Hematopoietic multipotent progenitor cell treated with erythropoietin and hydrocortisone succinate and interleukin-3 and kit ligand, for 17 days (in vitro differentiated cells): Measurements from ENCODE around the gene RBM20.
"Not testable (repeated sequence)": the region's sequence is repeated elsewhere in the genome, so short reads cannot be mapped to it uniquely, and the experiment has no call there.

Experiments used
- DNase-seq: peaks from one replicate; pipeline ENCODE4 v3.0.0-alpha.2; 2015; ENCODE audit warnings: low spot score

Gene RBM20

GRCh38 chr10:110706690-110707098 lies 62.6 kb downstream of the RBM20 start:
- DNase-seq = no peak

DNA sequence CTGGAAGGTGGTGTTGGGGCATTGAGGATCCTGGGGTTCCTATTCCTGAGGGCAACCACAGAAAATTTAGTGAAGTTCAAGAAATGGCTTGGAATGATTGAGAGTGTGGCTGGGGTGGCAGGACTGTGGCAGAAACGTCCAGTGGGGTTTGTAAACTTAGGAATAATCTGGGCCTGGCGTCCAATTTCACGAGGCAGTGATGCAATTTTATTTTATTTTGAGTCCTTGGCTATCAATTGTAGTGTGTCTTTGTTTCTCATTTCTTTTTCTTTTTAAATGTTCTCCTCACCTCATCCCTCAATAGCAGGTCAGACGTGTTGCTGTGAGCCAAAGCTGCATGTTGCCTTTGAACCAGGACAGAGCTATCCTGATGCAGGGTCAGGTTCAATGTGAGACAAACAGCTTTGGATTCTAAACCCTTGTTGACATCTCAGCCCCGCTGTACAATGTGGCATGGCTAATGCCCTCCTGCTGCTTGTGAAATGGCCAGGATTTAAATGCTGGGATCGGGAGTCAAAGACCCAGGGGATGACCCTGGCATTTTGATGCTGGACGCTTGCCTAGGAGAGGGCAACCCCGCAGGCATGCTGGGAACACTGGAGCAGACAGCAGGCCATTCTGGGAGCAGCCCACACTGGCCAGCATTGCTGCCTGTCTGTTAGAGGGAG lies 64.8 kb downstream of the RBM20 start:
- DNase-seq = no peak

GRCh38 chr10:110709444-110709828 lies 65.3 kb downstream of the RBM20 start:
- DNase-seq = no peak

GRCh38 chr10:110709964-110710587 lies 65.9 kb downstream of the RBM20 start:
- no peak for DNase-seq

DNA sequence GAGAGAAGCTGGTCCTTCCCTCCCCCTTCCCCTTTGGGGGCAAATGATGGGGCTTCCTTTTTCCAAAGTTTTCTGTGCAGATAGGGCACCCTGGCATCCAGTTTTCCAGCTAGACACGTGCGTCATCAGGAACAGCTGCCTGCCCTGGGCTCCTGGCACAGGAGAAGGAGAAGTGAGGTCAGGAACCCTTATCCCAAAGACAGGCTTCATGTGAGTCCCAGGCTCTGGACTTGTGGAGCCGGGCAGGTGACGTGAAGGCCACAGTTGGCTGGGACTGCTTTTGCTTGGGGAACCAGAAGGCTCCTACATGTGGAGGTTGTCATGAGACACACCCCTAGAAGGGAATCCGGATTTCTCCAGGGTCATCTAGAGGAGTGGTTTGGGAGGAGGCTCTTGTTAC lies 66.5 kb downstream of the RBM20 start:
- no peak for DNase-seq

GRCh38 chr10:110711382-110711781 lies 67.2 kb downstream of the RBM20 start:
- DNase-seq = no peak

- no peak for DNase-seq
Measured at GRCh38 chr10:110714356-110714755, 70.2 kb downstream of the RBM20 start.

DNA sequence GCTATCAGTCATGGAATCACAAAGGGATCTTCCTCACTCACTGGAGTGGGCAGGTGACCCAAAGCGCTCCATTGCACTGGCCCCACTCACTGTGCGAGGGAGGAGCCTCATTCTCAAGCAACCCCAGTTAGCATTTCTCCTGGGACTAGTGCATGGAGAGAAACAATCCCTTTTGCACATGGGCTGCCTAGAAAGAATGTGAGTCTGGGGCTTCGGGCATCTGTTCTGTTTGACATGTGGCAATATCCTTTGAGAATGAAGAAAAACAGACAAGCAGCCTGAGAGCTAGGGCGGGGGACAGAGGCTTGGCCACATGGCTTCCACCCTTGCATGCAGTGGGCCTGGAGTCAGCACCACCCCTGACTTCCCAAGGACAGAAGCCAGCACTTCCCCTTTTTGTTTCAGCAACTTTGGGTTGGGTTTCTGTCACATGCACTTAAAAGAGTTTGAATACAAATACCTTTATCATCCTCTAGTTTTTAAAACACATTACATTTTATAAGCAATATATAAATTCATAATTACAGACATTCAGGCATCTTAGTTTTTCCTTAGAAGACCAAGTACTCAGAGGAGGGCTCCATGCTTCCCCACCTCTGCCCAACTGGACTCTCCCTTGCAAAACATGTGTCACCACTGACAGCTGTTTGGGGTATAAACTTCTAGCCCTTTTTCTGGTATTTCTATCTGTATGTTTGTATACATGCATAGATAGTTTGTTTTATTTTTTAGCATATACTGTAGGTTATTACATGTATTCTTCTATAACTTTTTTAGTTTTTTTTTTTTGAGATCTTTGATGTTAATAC lies 73.8 kb downstream of the RBM20 start:
- no peak for DNase-seq

GRCh38 chr10:110721406-110722038 lies 77.4 kb downstream of the RBM20 start:
- no peak for DNase-seq

DNA sequence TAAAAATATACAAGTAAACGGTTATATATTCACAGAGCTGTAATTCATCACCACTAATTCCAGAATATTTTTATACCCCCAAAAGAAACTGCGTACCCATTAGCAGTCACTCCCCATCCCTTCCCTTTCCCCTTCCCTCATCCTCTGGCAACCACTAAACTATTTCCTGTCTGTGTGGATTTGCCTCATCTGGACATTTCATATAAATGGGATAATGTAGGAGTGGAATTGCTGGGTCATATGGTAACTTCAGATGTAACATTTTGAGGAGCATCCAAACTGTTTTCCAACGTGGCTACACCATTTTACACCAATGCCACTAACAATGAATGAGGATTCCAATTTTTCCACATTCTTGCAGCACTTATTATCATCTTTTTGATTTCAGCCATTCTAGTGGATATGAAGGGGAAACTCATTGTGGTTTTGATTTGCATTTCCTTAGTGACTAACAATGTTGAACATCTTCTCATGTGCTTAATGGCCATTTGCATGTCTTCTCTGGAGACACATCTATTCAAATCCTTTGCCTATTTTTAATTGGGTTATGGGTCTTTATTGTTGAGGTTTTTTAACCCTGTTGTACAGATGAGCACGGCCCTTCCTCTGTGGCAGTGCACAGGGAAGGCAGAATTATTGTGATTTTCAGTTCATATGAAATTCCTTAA lies 79.2 kb downstream of the RBM20 start:
- DNase-seq = no peak

GRCh38 chr10:110724116-110724921 lies 80.2 kb downstream of the RBM20 start:
- DNase-seq = no peak

DNA sequence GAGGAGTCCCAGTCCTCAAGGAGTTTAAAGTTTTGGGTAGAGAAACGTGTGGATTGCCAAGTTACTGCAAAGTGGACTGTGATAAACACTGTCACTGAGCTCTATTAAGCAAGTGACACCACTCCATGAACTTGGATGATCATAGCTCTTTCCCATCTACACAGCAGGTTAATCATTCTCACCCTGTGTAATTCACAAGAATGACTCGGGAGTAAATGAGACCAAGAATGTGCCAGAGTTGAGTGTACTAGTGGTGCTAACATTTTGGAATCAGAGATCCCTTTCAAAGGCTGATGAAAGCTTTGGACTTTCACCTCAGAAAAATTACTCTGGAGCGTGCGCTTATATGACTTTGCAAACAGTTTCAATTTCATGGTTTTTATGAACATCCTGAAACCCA lies 80.8 kb downstream of the RBM20 start:
- DNase-seq = no peak

DNA sequence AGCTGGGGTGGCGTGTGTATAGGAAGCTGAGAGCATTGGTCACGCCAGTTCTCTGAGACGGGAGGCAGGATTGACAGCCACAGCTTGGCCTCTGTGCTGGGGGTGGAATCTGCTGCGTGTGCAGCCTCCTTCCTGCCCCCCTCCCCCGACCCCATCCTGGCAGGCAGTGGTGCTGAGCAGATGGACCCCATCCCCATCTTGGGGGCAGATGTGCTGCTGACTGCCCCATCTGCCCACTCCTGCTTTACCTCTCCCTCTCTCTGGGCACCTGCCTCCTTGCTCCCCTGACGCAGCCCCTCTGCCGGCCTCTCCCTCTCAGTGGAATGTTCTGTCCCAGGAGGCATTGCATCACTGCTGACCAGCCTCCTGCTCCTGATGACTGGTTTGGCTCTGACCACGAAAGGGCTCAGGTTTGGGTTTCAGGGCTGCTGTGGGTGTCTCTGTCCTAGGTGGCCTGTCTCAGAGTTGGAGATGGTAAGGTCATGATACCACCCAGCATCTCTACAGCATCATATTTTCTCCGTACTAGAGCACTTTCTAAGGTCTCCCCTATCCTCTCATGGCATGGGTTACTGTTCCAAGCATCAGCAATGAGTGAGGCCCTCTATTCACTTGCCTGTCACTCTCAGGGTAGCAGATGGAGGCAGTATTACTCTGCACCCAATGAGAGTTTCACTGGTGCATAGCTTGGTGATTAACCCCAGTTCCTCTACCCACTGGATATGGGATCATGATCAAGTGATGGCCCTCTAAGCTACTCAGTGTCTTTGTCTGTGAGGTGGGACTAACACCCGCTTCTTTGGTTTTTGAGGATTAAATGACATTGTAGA lies 81.9 kb downstream of the RBM20 start:
- DNase-seq = no peak

DNA sequence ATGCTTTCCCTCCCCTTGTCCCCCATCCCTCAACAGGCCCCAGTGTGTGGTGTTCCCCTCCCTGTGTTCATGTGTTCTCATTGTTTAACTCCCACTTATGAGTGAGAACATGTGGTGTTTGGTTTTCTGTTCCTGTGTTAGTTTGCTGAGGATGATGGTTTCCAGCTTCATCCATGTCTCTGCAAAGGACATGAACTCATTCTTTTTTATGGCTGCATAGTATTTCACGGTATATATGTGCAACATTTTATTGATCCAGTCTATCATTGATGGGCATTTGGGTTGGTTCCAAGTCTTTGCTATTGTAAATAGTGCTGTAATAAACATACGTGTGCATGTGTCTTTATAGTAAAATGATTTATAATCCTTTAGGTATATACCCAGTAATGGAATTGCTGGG lies 83.6 kb downstream of the RBM20 start:
- not testable (repeated sequence) for DNase-seq

DNA sequence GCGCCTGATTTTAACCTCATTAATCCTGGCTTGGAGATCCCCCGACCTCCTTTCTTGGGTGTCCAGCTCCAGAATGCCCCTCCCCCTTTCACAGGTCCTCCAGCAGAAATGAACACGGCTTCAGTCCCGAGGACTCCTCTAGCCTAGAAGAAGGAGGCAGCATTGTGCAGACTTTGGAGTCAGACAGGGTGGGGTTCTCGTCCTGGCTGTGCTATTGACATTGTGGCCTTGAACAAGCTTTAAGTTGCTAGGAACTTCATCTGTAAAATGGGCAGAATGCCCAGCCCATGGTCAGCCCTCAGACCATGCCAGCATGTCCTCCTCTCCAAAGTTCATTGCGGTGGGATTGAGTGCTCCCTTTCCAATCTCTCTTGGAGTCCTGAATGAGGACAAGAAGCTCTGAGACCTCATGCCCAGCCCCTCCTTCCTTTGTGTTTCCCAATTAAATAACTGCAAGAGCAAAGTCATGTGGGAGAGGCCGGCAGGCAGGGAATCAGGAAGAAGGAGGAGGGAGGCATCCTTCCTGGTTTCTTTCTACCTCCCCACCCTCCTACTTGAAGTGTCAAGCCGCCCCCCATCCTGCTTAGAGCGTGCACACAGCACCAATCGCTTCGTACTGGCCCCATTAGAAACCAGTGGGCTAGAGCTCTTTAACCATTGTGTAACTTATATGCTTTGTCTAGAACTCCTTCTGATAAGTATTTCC lies 86.4 kb downstream of the RBM20 start:
- no peak for DNase-seq

GRCh38 chr10:110733218-110733952 lies 89.2 kb downstream of the RBM20 start:
- no peak for DNase-seq

- no peak for DNase-seq
Measured at GRCh38 chr10:110735620-110736027, 91.5 kb downstream of the RBM20 start.

- DNase-seq = no peak
Measured at GRCh38 chr10:110737886-110738634, 93.9 kb downstream of the RBM20 start.
